GM18511 (cell line): ENCODE measurements around the gene IFNAR1.

Source experiments
- ATAC-seq: cut with Tn5 transposase; IDR thresholded peaks from one replicate; pipeline ENCODE4 v1.9.1; 2021; ENCODE audit warnings: mild to moderate bottlenecking, moderate library complexity; ENCODE audit not compliant: unreplicated experiment

Gene IFNAR1

DNA sequence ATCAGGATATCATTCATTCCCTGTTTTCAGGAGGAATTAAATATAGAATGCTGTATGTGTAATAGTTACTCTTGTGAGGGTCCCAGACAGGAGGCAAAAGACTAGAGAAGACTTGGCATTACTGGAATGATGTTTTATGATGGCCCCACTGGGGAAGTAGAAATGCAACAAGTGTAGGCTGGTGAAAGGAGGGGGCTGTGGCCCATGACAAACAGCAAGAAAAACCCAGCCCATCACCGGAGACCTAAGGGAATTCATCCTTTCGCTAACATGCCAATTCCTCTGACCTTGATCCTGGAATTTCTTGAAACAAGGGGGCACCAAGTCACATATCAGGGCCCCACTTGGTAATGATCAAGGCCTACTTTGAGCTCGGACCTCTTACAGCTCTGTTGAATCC lies 72.9 kb downstream of the IFNAR1 start:
- ATAC-seq: no peak

DNA sequence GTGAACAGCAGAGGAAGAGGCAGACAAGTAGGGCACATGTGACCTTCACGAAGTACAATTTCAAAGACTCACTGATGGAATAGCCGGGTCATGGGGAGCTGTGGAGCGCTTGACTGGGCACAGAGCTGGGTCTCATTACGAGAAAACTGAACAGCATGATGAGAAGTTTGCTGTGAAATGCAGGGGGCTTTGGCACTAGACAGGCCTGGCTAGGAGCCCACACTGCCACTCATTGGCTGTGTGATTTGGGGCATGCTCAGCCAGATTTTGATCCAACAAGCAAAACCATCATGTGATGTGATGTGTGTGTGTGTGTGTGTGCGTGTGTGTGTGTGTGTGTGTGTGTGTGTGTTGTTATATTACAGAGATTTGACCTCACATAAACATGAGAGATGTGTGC lies 73.6 kb downstream of the IFNAR1 start:
- no peak for ATAC-seq

DNA sequence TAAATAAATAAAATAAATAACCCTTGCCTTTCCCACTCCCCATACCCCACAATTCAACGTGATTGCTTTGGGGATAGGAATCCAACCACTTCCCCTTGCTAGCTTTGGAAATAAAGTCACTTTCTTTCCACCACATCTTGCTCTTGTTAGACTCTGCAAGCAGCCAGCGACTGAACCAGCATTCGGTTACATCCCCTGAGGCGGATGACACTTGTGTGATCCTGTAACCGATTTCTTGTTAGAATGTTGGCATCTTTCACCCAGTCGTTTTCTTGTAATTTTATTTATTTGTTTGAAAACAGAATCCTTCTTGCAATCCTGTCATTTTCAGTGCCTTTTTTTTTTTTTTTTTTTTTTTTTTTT lies 76.8 kb downstream of the IFNAR1 start:
- no peak for ATAC-seq

DNA sequence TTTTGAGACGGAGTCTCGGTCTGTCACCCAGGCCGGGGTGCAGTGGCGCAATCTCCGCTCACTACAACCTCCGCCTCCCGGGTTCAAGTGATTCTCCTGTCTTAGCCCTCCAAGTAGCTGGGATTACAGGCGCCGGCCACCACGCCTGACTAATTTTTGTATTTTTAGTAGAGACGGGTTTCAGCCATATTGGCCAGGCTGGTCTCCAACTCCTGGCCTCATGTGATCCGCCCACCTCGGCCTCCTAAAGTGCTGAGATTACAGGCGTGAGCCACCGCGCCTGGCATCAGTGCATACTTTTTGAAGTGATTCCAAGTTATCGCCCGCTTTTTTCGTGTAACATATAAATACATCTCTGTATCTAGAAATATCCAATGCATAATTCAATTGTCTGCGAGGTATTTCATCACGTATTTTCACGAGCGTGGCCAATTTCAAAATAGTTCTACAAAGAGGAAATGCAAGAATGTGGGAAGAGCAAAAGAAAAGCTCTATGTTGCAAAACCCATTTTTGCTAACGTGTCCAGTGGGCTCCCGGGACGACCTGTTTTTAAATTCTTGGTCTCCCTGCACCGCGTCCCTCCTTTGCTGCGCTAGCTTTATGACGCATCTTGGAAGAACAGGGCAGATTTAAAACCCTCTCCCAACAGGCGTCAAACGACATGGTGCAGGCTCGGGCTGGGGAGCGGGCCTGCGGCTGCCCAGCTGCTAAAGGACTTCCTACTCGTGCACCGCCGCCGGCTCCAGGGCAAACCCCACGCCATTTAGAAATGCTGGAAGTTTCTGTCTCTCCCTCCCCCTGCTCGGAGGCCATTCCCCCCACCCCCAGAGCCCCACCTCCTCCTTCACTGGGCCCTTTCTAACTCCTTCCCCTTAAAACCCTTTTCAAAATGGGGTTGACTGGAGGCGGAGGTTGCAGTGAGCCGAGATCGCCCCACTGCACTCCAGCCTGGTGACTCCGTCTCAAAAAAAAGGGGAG lies 77.5 kb downstream of the IFNAR1 start:
- ATAC-seq: no peak

DNA sequence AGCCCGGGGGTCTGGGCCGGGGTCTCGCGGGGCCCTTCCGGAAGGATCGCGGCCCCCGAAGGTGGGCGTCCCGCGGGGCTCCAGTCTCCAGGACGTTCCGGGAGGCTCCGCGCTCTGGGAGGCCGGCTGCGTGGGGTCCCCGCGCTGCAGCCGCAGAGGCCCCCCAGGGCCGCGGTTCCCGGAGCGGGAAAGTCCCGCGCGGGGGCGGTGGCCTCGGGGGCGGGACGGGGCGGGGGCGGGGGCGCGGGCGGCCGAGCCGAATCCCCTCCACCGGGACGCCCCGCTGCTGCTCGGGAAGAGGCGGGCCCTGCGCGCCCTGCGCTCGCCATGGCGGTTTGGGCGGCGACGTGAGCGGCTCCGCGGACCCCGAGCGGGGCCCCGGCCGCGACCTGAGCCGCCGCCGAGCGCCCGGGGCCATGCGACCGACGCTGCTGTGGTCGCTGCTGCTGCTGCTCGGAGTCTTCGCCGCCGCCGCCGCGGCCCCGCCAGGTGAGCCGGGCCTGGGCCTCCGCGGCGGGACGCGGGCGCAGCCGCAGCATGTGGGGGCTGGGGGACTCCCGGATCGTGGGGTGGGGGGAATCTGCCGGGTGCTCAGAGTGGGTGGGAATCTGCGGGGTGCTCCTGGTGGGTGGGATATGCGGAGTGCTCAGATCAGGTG lies 78.5 kb downstream of the IFNAR1 start, which contains the start of gene IFNGR2:
TSS of gene IFNGR2 (plus strand) at position 286 of the 658 bp plus-strand sequence. CDS start at position 417, 131 bp downstream.
- peak; percentile 46 for ATAC-seq

DNA sequence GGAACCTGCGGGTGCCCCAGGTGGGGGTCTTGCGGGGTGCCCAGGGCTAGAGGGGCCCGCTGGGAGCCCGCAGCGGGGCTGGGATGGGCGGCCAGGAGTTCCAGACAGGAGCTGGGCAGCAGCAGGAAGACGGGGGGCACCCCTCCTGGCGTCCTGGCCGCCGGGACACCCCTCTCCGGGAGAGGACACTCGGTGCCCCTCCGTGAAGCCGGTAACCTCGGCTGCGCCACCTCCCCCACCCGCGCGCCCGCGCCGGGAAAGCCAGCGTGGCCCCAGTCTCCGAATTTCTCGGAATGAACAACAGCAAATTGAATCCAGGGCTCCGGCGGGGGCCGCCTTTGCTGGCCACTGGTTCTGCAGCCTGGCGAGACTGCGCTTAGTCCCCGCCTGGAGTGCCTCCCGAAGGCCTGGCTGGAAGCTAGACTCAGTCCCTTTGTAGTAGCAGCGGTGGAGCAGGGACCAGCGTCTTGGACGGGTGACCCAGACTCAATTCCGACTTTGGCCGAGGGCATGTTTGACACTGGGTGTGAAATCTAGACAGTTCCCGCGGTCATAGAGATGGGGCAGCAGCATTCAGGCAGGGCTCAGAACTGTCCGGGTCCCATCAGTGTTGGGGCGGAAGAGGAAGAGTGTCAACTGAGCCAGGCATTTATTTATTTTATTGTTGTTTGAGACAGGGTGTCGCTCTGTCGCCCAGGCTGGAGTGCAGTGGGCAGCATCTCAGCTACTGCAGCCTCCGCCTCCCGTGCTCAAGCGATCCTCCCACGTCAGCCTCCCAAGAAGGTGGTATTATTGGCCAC lies 79.2 kb downstream of the IFNAR1 start:
- ATAC-seq: no peak

DNA sequence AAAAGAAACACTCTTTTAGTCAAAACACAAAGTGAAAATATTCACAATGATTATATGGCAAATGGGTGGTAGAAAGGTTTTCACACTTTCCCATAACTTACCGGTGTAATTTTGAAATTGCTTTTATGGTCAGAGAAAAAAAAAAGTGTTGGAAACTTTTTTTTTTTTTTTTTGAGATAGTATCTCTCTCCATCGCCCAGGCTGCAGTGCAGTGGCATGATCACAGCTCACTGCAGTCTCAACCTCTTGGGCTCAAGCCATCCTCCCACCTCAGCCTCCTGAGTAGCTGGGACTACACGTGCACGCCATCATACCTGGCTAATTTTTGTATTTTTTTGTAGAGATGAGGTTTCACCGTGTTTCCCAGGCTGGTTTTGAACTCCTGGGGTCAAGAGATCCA lies 81.7 kb downstream of the IFNAR1 start:
- no peak for ATAC-seq
